ENCODE data around the gene GNG3. TPM values are rescaled to one million over a fixed set of nuclear protein-coding genes. Genes with fewer than 3 reads are reported as not detected.

The GNG3 gene
- total RNA-seq, 4 donors from 2014 or later: not detected

Other genes starting within 250 kb of the GNG3 start
- 1,000 to 10,000 TPM; 1,345 to 1,611 (median 1,532) TPM for gene AHNAK, start 160.9 kb upstream of the GNG3 start, total RNA-seq
- gene EEF1G, start 133.8 kb upstream of the GNG3 start, total RNA-seq: 1,000 to 10,000 TPM; 2,343 to 3,224 (median 2,571) TPM
- 10 to 100 TPM; 11.0 to 29.8 (median 15.8) TPM for gene TUT1, start 116.2 kb upstream of the GNG3 start, total RNA-seq
- 100 to 1,000 TPM in 2 of 4 donors, 10 to 100 TPM in 2; 91.3 to 139 (median 98.3) TPM for gene MTA2, start 105.8 kb upstream of the GNG3 start, total RNA-seq
- gene EML3, start 94.9 kb upstream of the GNG3 start, total RNA-seq: 10 to 100 TPM; 39.5 to 61.0 (median 42.9) TPM
- 1 to 10 TPM; 4.0 to 7.6 (median 6.5) TPM for gene ROM1, start 94.4 kb upstream of the GNG3 start, total RNA-seq
- 10 to 100 TPM; 29.7 to 51.8 (median 35.2) TPM for gene B3GAT3, start 85.7 kb upstream of the GNG3 start, total RNA-seq
- gene GANAB, start 61.1 kb upstream of the GNG3 start, total RNA-seq: 100 to 1,000 TPM in 1 of 4 donors, 10 to 100 TPM in 3; 72.0 to 118 (median 91.4) TPM
- 10 to 100 TPM; 28.5 to 32.7 (median 30.2) TPM for gene INTS5, start 54.4 kb upstream of the GNG3 start, total RNA-seq
- 10 to 100 TPM; 21.3 to 58.4 (median 31.4) TPM for gene C11orf98, start 42.5 kb upstream of the GNG3 start, total RNA-seq
- gene CSKMT, start 42.4 kb upstream of the GNG3 start, total RNA-seq: 10 to 100 TPM in 1 of 4 donors, 1 to 10 TPM in 3; 2.9 to 14.8 (median 7.7) TPM
- gene UQCC3, start 36.0 kb upstream of the GNG3 start, total RNA-seq: 10 to 100 TPM in 2 of 4 donors, 1 to 10 TPM in 2; 7.5 to 12.0 (median 10.3) TPM
- 1 to 10 TPM; 2.5 to 4.6 (median 3.1) TPM for gene LBHD1, start 35.4 kb upstream of the GNG3 start, total RNA-seq
- gene UBXN1, start 28.6 kb upstream of the GNG3 start, total RNA-seq: 100 to 1,000 TPM; 194 to 275 (median 235) TPM
- 10 to 100 TPM in 2 of 4 donors, 1 to 10 TPM in 2; 7.3 to 11.6 (median 9.9) TPM for gene LRRN4CL, start 18.1 kb upstream of the GNG3 start, total RNA-seq
- 10 to 100 TPM; 25.4 to 68.2 (median 45.1) TPM for gene BSCL2, start 252 bp upstream of the GNG3 start, total RNA-seq
- gene HNRNPUL2, start 19.8 kb downstream of the GNG3 start, total RNA-seq: 10 to 100 TPM; 19.9 to 30.8 (median 24.3) TPM
- 10 to 100 TPM; 23.7 to 44.7 (median 33.9) TPM for gene TTC9C, start 20.8 kb downstream of the GNG3 start, total RNA-seq
- gene ZBTB3, start 46.5 kb downstream of the GNG3 start, total RNA-seq: 10 to 100 TPM; 13.4 to 35.4 (median 19.0) TPM
- 10 to 100 TPM; 51.5 to 71.0 (median 57.2) TPM for gene POLR2G, start 53.9 kb downstream of the GNG3 start, total RNA-seq
- 10 to 100 TPM; 21.0 to 79.2 (median 38.2) TPM for gene TAF6L, start 63.7 kb downstream of the GNG3 start, total RNA-seq
- 10 to 100 TPM; 62.9 to 82.6 (median 81.0) TPM for gene TMEM179B, start 79.7 kb downstream of the GNG3 start, total RNA-seq
- 10 to 100 TPM; 12.9 to 41.4 (median 21.0) TPM for gene TMEM223, start 84.3 kb downstream of the GNG3 start, total RNA-seq
- gene NXF1, start 97.8 kb downstream of the GNG3 start, total RNA-seq: 100 to 1,000 TPM in 1 of 4 donors, 10 to 100 TPM in 3; 56.6 to 114 (median 79.6) TPM
- gene STX5, start 124.4 kb downstream of the GNG3 start, total RNA-seq: 10 to 100 TPM; 30.0 to 47.4 (median 38.4) TPM
- gene TEX54, start 125.2 kb downstream of the GNG3 start, total RNA-seq: not detected
- 10 to 100 TPM; 49.7 to 93.8 (median 64.3) TPM for gene WDR74, start 131.9 kb downstream of the GNG3 start, total RNA-seq
- 100 to 1,000 TPM; 175 to 190 (median 187) TPM for gene SLC3A2, start 173.2 kb downstream of the GNG3 start, total RNA-seq
- 1 to 10 TPM; 1.5 to 7.6 (median 4.5) TPM for gene CHRM1, start 213.7 kb downstream of the GNG3 start, total RNA-seq

Measured in lower leg skin (tissue), 4 donors.